Uterus (tissue), 4 donors: ENCODE data around the gene KRT74. TPM values are rescaled to one million over a fixed set of nuclear protein-coding genes. Genes with fewer than 3 reads are reported as not detected.

Source experiments
- DNase-seq, 2 donors: peaks; one replicate each; pipeline ENCODE4 v3.0.0-alpha.2; 2019 to 2020
- H3K27ac ChIP-seq, 2 donors: fragments of 200-600 bp; sonication (generic); 1 replicate in 1 of 2; 2 replicates in 1 of 2; pipeline ENCODE4 v1.5.1; 2016 to 2018
- H3K27me3 ChIP-seq, 2 donors: fragments of 200-600 bp; sonication (generic); one replicate each; pipeline ENCODE4 v1.5.1; 2018 to 2019; ENCODE audit warnings: control low read depth in 1 of 2
- H3K36me3 ChIP-seq, 2 donors: fragments of 200-600 bp; sonication (generic); one replicate each; pipeline ENCODE4 v1.5.1; 2019; ENCODE audit warnings: control low read depth in 1 of 2
- H3K4me1 ChIP-seq, 2 donors: fragments of 200-600 bp; sonication (generic); one replicate each; pipeline ENCODE4 v1.5.1; 2018 to 2019; ENCODE audit warnings: control low read depth in 1 of 2
- H3K4me3 ChIP-seq, 2 donors: fragments of 200-600 bp; sonication (generic); 1 replicate in 1 of 2; 2 replicates in 1 of 2; pipeline ENCODE4 v1.5.1; 2018 to 2019; ENCODE audit warnings: mild to moderate bottlenecking in 1 of 2
- H3K9me3 ChIP-seq, 2 donors: fragments of 200-600 bp; sonication (generic); one replicate each; pipeline ENCODE4 v1.5.1; 2019; ENCODE audit warnings: control low read depth in 1 of 2
- CTCF ChIP-seq, 4 experiments: fragments of 200-600 bp in 2 of 4; fragments of 450-650 bp in 2 of 4; sonication (generic) in 2 of 4; IDR thresholded peaks; one replicate each; pipeline ENCODE4 v1.5.1; 2016 to 2019; ENCODE audit warnings: antibody characterized with exemption in 4 of 4, mild to moderate bottlenecking in 2 of 4, moderate library complexity in 1 of 4
- POLR2A ChIP-seq, 2 donors: fragments of 450-650 bp; IDR thresholded peaks; one replicate each; pipeline ENCODE4 v1.6.1; 2016; ENCODE audit warnings: antibody characterized with exemption in 2 of 2, mild to moderate bottlenecking in 1 of 2, moderate library complexity in 1 of 2
- intact Hi-C: fragments of 100-400 bp; cut with DNase I; formaldehyde crosslinking; loops from one replicate; pipeline ENCODE4 v1.15.1; 2023; ENCODE audit warnings: low total_unique reads
- total RNA-seq, 4 donors: library from RNA; depleted of rRNA in 3 of 4; stranded (reverse); fragments of >200 nt in 3 of 4; gene quantifications; one replicate each; pipeline versions ENCODE4 v1.1.0 to v1.2.4, GENCODE V29; 2014 to 2023
- donor health status: DM: yes; HTN: yes; CAD: no.

The KRT74 gene
- total RNA-seq, 4 donors from 2014 or later, result not detected

- Histone ChIP-seq H3K27ac (no peak overlapping the region), H3K27me3 (no peaks in the 10 kb centered on the region)
- DNase-seq, result no peak
These were observed 39.9 kb upstream of the KRT74 start for GRCh38 chr12:52613384-52614030.

GRCh38 chr12:52612431-52613383 is 39.1 kb upstream of the KRT74 start:
- Histone ChIP-seq H3K27ac (no peak overlapping the region), H3K36me3 (no peaks in the 10 kb centered on the region), H3K4me1 (no peaks in the 10 kb centered on the region), H3K9me3 (no peaks in the 10 kb centered on the region), H3K4me3 (no peak overlapping the region), H3K27me3 (no peaks in the 10 kb centered on the region)
- intact Hi-C loops, result no loop called here
- no peak for TF ChIP-seq POLR2A (IDR thresholded peaks at IDR 0.05)
- no peak for TF ChIP-seq CTCF (IDR thresholded peaks at IDR 0.05)
- no peak for DNase-seq

More at GRCh38 chr12:52613384-52614030, 39.9 kb upstream of the KRT74 start:
- Histone ChIP-seq H3K4me3 (no peak overlapping the region), H3K9me3 (no peaks in the 10 kb centered on the region), H3K4me1 (no peaks in the 10 kb centered on the region), H3K36me3 (no peaks in the 10 kb centered on the region)
- TF ChIP-seq POLR2A (IDR thresholded peaks at IDR 0.05) (no peak), CTCF (IDR thresholded peaks at IDR 0.05) (no peak)
- intact Hi-C loops, result no loop called here

- Histone ChIP-seq H3K4me3 (no peak overlapping the region), H3K27ac (no peak overlapping the region), H3K4me1 (no peaks in the 10 kb centered on the region), H3K36me3 (no peaks in the 10 kb centered on the region), H3K27me3 (no peaks in the 10 kb centered on the region), H3K9me3 (no peaks in the 10 kb centered on the region)
- intact Hi-C loops, result no loop called here
- DNase-seq, result no peak
- TF ChIP-seq POLR2A (IDR thresholded peaks at IDR 0.05), result no peak
- TF ChIP-seq CTCF (IDR thresholded peaks at IDR 0.05), result no peak
These were observed 37.4 kb upstream of the KRT74 start for GRCh38 chr12:52611080-52611468.

GRCh38 chr12:52608826-52609630 is 35.4 kb upstream of the KRT74 start:
- intact Hi-C loops, result no loop called here
- Histone ChIP-seq H3K9me3 (no peaks in the 10 kb centered on the region), H3K4me3 (no peak overlapping the region), H3K4me1 (no peaks in the 10 kb centered on the region), H3K27ac (no peak overlapping the region), H3K36me3 (no peaks in the 10 kb centered on the region), H3K27me3 (no peaks in the 10 kb centered on the region)
- no peak for TF ChIP-seq CTCF (IDR thresholded peaks at IDR 0.05)
- no peak for TF ChIP-seq POLR2A (IDR thresholded peaks at IDR 0.05)
- DNase-seq, result no peak
